Testis (tissue), 2 donors: ENCODE measurements around the gene GNG13.

Source experiments
- CTCF ChIP-seq, 3 experiments: fragments of 450-650 bp in 2 of 3; fragments of 200-600 bp in 1 of 3; sonication (generic) in 1 of 3; IDR thresholded peaks; one replicate each; pipeline ENCODE4 v1.5.1; 2016 to 2019; ENCODE audit warnings: antibody characterized with exemption in 3 of 3, mild to moderate bottlenecking in 2 of 3, moderate library complexity in 1 of 3
- POLR2A ChIP-seq: fragments of 450-650 bp; IDR thresholded peaks from one replicate; pipeline ENCODE4 v1.6.1; 2017; ENCODE audit warnings: antibody characterized with exemption, mild to moderate bottlenecking, moderate library complexity

- TF ChIP-seq CTCF (IDR thresholded peaks at IDR 0.05) (no peak), POLR2A (no peak)
Measured at GRCh38 chr16:797120-797420, 3.5 kb downstream of the GNG13 start.
